ENCODE measurements around the gene CCNO.

CCNO gene

DNA sequence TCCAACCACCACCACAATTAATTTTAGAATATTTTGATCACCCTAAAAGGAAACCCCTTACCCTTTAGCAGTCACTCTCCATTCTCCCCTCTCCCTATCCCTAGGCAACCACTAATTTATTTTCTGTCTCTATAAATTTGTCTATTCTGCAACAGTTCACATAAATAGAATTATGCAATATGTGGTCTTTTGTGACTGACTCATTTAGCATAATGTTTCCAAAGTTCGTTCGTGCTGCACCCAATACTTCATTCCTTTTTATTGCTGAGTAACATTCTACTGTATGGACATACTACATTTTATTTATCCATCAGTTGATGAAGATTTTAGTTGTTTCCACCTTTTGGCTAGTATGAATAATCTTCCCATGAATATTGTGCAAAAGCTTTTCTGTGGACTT is 42.2 kb downstream of the CCNO start:
- no peaks in the 10 kb centered on the region for H3K9me3 Mint-ChIP-seq
- ATAC-seq (no peak), DNase-seq (ENCODE audit: low spot score in 2 of 2) (no peak)
- no peak overlapping the region for H3K4me3 Mint-ChIP-seq
- no peaks in the 10 kb centered on the region for H3K36me3 Mint-ChIP-seq
- H3K27ac Mint-ChIP-seq, result no peak overlapping the region
- no peaks in the 10 kb centered on the region for H3K4me1 Mint-ChIP-seq

DNA sequence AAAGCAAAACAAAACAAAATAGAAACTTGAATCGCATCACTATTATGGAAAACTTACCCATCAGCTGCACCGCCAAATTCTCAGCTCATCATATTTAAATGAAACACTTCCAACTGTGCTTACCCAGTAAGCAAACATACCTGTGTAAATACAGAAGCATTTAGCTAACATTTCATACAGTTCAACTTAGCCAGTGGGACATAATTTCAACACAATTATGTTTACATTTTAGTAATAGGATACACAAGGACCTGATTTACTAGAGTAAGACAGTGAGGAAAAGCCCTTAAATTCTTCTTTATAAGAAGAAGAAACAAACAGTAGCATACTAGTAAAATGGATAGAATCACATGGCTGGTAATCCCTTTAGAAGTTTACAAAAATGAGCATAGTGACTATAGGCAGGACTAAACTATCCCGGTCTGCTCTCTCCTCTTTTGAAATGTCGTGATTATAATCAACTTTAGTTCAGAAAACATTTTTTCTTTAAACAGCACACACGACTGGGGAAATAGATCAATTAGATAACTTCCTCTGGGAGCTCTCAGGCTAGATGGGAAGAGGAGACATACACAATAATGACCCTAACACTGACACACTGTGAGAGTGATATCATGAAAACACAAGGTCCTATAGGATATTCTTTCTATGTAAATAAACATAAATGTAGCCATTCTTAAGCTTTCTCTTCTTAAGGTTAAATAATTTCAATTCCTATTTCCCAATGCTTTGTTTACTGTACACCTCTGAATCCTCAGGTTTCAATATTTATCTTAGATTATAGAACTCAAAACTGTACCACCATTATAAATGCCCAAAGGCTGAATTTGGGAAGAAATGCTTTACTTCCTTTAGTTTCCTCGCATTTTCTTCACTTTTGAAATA is 44.5 kb downstream of the CCNO start:
- no peak for ATAC-seq
- no peaks in the 10 kb centered on the region for H3K9me3 Mint-ChIP-seq
- no peak overlapping the region for H3K4me3 Mint-ChIP-seq
- no peaks in the 10 kb centered on the region for H3K4me1 Mint-ChIP-seq
- DNase-seq (ENCODE audit: low spot score in 2 of 2), result no peak
- H3K27ac Mint-ChIP-seq, result no peak overlapping the region
- no peaks in the 10 kb centered on the region for H3K36me3 Mint-ChIP-seq

DNA sequence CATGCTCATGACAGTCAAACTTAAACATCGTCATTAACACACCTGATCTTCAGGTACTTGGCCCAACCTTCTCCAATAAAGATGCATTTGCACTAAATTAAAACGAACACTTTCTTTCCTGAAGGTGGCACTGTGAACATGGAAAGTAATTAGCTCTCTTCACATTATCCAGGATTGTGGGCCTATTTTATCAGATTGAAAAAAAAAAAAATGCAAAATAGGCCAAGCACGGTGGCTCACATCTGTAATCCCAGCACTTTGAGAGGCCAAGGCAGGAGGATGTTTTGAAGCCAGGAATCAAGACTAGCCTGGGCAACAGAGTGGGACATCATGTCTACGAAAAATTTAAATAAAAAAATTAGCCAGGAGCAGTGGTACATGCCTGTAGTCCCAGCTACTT is 46.0 kb downstream of the CCNO start:
- H3K4me3 Mint-ChIP-seq, result no peak overlapping the region
- H3K4me1 Mint-ChIP-seq, result no peaks in the 10 kb centered on the region
- DNase-seq (ENCODE audit: low spot score in 2 of 2), result no peak
- no peaks in the 10 kb centered on the region for H3K9me3 Mint-ChIP-seq
- H3K27ac Mint-ChIP-seq, result no peak overlapping the region
- H3K36me3 Mint-ChIP-seq, result no peaks in the 10 kb centered on the region
- ATAC-seq, result no peak

Data from stimulated activated effector memory CD8-positive, alpha-beta T cell treated with anti-CD3 and anti-CD28 coated beads, Interleukin-12 subunit alpha, Interleukin-12 subunit beta, amount 100 ng/mL, for 72 hours (primary cell).